HG03045 (cell line): ENCODE measurements around the gene HECTD1.
A peak's percentile ranks its signal among the peaks of the same experiment; 100 is the strongest.
"Not testable (repeated sequence)": the region's sequence is repeated elsewhere in the genome, so short reads cannot be mapped to it uniquely, and the experiment has no call there.

ENCODE experiments used
- ATAC-seq: cut with Tn5 transposase; IDR thresholded peaks from one replicate; pipeline ENCODE4 v1.9.1; 2021; ENCODE audit warnings: mild to moderate bottlenecking, moderate library complexity; ENCODE audit not compliant: unreplicated experiment

Gene HECTD1

DNA sequence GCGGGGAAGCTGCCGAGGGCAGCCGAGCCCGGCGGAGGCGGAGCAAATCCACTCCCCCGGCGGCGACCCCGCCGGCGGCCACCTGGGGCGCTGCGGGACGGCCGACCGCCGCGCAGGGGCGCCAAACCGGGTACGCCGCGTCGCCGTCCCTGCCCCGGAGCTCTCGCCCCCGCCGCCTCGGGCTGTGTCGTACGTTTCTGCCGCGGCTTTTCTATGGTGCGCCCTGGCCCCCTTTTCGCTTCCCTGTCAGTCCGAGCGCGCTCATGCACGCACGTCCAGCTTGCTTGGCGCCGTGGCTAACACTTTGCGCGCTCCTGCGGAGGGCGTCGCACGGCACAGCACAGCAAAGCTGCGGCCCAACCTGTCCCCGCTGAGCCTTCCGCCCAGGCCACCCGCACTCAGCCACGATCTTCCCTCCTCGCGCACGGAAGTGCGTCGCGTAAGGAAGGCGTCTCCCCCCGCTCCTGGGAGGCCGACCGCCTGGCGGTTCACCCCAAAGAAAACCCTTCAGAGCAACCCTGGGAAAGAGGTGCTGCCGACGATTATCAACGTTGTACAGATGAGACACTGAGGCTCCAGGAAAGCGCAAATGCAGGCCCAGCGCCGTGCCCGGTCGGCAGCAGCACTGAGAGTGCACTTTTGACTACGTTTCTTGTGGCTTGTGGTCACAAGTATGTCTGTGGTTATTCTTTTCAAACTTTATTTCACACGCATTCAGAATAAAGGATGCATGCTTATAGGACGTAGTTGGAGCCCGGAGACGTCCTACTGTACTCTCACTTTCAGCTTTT lies at the start of gene HECTD1:
HECTD1 (minus strand) TSS at position 39 of the 791 bp plus-strand sequence. CDS start 1,857 bp downstream, outside the sequence.
- peak; percentile 78 for ATAC-seq

DNA sequence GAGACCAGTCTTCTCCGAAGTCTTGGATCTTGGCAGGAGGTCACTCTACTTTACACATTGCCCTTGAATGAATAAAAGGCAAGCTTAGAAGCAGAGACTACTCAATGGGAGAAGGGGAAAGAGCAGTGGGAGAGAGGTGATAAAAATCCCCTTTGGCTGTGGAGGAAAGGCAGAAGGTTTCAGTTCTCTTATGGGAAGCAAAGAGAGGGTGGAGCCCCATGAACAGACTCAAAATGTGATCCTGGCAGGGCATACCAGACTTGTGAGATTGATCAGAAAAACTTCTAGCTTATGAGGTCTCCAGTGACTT lies 49.6 kb upstream of the HECTD1 start:
- ATAC-seq: no peak

DNA sequence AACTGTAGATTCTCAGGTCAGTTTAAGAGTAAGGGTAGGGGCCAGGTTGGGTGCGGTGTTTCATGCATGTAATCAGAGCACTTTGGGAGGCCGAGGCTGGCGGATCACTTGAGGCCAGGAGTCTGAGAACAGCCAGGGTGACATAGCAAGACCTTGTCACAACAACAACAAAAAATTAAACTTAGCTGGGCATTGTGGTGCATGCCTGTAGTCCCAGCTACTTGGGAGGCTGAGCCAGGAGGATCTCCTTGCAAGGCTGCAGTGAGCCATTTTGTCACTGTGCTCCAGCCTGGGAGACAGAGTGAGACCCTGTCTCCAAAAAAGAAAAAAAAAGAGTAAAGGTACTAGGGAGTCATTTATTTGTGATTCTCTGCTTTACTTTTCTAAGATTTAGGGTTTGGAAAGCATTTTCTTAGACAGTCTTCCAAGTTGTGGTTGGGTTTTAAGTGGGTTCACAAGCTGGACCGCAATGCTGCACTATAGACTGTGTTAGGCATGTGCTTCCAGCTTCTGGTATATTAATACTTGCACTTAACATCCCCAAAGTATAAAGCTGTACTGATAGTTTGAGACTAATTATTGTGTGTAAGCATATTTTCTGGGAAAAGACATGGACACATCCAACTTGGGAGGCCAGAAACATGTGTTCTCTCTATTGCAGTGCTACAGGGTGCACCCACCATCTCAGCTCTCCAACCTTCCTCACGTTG lies 49.1 kb upstream of the HECTD1 start:
- ATAC-seq: no peak

DNA sequence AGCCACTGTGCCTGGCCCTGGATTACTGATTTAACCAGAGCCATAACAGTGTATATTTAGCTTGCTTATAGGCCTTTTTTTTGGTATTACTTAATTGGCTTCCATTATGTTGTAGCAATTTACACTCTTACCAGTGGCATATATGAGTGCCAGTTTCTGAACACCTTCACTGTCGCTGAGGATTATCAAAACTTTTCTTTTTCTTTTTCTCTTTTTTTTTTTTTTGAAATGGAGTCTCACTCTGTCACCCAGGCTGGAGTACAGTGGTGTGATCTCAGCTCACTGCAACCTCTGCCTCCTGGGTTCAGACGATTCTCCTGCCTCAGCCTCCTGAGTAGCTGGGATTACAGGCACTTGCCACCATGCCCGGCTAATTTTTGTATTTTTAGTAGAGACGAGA lies 48.3 kb upstream of the HECTD1 start:
- ATAC-seq: not testable (repeated sequence)

DNA sequence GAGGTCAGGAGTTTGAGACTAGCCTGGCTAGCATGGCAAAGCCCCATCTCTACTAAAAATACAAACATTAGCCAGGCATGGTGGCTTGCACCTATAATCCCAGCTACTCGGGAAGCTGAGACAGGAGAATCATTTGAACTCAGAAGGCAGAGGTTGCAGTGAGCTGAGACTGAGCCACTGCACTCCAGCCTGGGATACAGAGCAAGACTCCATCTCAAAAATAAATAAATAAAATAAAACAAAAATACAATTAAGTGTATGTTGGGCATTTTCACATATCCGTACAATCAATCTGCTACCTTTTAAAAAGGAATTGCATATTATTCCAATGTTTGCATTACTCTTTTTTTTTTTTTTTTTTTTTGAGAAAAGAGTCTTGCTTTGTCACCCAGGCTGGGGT lies 47.7 kb upstream of the HECTD1 start:
- no peak for ATAC-seq

DNA sequence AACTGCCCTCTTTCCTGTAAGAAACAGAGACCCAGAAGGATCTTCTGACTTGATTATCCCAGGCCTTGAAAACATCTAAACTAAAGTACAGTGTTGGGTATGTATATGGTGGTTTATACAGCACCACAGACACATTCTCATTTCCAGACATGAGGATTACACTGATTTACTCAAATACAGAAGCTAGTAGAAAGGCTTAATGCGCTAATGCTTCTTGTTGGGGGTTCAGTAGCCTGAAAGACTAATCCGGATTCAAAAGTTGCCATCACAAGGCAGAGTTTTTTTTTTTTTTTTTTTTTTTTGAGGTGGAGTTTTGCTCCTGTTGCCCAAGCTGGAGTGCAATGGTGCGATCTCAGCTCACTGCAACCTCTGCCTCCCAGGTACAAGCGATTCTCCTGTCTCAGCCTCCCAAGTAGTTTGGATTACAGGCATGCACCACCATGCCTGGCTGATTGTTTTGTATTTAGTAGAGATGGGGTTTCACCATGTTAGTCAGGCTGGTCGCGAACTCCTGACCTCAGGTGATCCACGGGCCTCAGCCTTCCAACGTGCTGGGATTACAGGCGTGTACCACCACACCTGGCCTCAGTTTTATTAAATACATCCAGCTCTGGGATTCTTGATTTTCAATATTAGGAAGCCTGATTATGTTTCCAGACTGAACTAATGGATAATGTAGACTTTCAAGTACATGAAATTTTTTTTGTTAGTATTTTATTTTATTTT lies 46.3 kb upstream of the HECTD1 start:
- no peak for ATAC-seq

DNA sequence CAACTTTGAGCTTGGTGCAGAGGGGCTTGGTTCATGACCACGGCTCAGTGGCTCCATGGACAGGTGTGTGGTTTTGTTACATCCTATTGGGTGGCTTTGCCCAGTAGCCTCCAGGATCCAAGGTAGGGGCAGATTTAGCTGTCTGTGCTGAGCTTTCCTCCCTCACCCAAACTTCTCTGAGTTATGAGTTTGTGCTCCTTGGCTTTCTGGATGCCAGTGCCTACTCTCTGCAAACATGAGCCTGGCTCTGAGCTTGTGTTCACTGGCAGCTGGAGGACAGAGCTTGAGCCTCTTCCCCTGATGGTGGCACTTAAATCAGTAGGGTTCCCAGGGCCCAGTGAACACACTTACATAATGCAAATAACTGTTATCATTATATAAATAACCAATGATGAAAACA lies 45.3 kb upstream of the HECTD1 start:
- ATAC-seq: no peak

DNA sequence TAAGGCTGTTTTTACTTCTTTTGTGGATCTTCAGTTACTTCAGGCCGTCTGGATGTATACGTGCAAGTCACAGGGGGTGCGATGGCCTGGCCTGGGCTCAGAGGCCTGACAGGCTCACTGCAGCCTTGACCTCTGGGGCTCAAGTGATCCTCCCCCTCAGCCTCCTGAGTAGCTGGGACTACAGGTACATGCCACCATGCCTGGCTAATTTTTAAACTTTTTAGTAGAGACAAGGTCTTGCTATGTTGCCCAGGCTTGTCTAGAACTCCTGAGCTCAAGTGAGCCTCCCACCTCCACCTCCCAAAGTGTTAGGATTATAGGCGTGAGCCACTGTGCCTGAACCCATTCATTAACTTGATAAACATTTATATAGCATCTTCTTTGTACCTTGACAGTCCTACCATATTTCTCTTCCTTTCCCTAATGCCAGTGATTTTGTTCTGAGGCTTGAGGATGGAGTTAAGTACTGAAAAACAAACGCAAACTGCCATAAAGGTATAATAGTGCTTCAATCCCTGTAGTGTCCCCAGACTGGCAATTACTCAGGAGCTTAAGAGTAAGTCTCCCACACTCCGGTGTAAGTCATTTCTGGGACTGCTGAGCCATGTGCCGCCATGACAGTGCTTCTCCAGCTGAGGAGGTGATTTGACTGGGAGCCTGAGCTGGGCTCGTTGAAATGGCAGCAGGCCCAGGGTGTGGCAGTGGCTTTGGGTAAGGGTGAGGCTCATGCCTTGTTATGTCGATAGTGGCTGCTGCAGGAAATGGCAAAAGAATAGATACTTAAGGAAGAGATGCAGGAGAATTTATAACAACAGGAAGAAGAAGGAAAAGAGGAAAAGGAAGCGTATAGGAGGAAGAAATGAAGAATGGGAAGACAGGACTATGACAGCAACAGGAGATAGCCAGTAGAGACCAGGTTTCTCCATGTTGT lies 43.7 kb upstream of the HECTD1 start:
- ATAC-seq: no peak

DNA sequence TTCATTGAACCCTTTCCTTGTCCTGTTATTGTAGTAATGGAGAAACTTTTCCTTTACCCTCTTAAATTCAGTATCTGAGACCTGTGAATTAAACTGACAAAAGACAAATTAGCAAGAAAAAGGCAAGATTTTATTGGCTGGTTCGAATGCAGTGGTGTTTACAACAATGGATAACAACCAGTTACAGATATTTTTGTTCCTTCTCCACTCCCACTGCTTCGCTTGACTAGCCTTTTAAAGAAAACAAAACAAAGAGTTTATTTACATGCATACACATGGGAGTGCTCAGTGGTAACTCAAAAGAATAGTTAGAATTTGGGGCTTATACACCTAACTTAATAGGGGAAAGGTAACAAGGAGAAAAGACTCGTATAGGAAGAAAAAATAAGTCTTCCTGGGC lies 37.0 kb upstream of the HECTD1 start:
- ATAC-seq: no peak

DNA sequence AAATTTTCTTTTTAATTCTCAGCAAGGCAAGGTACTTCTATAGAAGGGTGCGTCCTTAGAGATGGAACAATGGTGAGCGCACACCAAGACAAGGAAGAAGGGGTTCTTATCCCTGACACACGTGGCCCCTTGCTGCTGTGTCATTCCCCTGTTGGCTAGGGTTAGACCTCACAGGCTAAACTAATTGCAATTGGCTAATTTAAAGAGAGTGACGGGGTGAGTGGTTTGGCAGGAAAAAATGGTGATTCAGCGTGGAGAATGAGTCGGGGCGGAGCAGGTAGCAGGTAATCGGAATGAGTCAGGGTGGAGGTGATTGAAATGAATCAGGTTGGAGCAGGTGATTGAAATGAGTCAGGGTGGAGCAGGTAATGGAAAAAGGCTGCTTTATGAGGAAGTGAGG lies 36.3 kb upstream of the HECTD1 start:
- no peak for ATAC-seq

DNA sequence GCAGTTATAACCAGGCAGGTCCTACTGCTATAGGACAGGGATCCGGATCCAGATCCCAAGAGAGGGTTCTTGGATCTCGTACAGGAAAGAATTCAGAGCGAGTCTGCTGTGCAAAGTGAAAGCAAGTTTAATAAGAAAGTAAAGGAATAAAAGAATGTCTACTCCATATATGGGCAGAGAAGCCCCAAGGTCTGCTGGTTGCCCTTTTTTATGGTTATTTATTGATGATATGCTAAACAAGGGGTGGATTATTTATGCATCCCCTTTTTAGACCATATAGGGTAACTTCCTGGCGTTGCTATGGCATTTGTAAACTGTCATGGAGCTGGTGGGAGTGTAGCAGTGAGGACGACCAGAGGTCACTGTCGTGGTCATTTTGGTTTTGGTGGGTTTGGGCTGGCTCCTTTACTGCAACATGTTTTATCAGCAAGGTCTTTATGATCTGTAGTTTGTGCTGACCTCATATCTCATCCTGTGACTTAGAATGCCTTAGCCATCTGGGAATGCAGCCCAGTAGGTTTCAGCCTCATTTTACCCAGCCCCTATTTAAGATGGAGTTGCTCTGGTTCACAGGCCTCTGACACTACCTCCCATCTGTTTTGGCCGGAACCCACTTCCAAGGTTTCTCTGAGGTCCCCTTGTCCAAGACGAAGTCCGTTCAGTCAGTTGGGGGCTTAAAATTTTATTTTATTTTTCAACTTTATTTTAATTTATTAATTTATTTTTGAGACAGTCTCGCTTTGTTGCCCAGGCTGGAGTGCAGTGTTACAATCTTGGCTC lies 34.8 kb upstream of the HECTD1 start:
- not testable (repeated sequence) for ATAC-seq

DNA sequence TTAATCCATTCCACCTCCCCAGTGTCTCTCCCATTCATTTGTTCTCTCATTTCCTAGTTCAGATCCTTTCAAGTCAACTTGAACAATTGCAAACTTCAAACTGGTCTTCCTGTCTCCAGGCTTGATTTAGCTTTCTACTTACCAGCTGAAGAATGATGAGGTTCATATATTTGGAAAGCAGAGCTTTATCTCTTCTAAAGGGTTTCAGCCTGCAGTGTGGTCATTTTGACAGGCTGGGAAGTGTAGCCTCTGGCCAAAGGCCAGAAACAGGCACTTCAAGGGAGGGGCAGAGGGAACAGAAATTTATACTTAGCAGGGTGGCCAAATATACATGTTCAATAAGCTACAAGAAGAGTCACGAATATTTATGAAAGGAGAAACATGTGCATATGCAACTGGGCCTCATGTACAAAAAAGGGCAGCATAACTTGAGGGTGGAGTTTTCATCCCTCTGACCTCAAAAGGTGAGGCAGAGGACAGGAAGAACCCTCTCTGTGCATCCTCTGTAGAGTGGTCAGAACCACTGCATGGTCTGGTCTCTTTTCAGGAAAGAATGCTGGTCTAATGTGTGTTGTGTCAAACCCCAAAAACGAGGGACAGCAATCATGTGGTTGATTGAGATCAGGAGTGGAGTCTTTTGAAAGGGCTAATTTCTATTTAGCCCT lies 34.0 kb upstream of the HECTD1 start:
- no peak for ATAC-seq

DNA sequence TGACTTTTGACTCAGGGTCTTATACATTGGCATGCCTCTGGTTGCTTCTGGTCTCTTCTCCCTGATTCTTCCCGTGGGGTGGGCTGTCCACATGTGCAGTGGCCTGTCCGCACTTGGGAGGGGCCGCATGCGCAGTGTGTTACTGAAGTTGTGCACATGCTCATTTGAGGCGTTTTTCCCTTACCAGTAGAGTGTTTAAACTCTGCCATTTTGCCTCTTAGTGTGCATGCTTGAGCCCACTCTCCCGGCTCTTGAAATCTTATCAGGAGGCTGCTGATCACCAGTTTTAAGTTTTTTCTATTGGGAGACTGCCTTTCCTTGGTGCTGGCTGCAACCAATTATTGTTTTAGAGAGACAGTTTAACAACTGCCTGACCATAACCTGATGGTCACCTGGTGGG lies 32.1 kb upstream of the HECTD1 start:
- no peak for ATAC-seq

DNA sequence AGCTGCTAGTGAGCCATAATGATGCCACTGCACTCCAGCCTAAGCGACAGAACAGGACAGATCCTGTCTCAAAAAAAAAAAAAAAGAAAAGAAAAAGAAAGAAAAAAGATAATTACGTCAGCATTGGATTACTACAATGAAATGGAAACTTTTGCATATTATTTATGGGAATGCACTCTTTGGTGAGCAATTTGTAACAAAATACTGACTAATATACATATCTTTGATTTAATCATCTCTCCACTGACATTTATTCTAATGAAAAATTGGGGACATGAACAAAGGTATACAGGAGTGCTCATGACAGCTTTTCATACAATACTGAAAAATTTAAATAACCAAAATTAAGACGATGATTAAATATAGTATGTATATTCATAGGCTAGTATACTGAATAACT lies 27.9 kb upstream of the HECTD1 start:
- ATAC-seq: no peak

DNA sequence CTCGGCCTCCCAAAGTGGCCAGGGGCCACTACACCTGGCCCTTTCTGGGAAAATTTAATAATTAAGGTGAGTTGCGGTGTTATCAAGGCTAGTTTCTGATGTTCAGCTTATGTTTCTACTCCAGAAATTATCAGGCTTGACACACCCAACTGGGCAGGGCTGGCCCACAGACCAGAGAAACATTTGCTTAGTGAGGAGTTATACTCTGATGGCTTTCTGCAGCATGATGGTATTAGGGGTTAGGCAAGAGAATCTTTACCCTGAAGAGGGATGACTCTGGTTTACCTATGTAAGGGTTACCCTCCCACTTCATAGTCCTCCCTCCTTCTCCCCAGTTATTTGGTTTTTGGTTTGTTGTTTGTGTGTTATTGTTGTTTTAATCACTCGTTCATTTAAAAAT lies 24.5 kb upstream of the HECTD1 start:
- ATAC-seq: no peak

DNA sequence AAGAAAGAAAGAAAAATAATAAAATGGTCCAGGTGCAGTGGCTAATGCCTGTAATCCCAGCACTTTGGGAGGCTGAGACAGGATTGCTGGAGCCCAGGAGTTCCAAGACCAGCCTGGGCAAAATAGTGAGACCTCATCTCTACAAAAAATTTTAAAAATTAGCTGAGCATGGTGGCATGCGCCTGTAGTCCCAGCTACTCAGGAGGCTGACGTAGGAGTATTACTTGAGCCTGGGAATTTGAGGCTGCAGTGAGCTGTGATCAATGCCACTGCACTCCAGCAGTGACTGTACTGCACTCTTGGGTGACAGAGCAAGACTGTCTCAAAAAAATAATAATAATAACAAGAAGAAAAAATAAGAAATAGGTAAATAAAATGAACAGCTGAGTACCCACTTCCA lies 23.7 kb upstream of the HECTD1 start:
- not testable (repeated sequence) for ATAC-seq

DNA sequence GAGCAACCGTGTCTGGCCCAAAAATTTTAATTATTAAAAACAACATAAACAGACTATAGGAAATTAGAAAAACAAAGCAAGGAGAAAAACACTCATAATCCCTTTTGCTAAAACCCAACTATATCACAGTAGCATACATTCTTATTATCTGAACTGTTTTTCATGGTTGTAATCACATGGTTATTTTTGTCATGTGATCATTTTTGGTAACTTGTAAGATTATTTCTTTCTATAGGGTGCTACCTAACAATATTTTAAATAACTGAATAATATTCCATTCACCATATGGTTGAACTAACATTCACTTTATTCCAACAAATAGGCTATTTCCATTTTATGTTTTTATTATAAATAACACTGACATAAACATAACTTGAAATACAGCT lies 23.0 kb upstream of the HECTD1 start:
- ATAC-seq: no peak

DNA sequence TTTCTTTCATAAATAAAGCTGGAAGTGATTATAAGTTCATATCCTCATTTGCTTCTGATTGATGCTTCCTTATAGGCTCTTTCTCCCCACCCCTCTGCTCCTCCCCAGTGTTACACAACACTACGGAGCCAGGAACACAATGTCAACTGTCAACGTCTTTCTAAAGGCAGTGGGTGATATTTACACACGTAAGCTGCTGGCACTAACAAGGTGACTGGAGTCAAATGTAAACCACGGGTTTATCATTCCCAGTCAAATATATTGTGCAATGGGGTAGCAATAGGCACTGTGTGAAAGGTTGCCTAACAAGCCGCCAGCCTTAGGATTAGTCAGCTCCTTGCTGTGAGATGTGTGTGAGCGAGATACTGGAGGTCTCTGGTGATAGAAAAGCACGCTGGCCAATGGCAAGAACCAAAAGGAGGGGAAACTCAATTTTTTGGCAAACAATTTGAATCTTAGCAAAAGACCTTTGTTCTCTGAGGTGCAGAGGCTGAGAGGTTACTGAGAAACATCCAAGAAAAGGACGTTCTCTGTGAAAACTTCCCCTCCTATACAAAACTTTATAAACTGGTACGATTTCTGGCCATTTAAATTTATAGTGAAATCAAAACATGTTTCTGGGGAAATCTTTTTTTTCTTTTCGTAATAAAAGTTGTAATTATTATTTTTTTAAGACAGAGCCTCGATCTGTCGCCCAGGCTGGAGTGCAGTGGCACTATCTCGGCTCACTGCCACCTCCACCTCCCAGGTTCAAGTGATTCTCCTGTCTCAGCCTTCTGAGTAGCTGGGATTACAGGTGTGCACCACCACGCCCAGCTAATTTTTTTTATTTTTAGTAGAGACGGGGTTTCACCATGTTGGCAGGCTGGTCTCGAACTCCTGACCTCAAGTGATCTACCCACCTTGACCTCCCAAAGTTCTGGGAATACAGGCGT lies 22.3 kb upstream of the HECTD1 start:
- ATAC-seq: no peak

DNA sequence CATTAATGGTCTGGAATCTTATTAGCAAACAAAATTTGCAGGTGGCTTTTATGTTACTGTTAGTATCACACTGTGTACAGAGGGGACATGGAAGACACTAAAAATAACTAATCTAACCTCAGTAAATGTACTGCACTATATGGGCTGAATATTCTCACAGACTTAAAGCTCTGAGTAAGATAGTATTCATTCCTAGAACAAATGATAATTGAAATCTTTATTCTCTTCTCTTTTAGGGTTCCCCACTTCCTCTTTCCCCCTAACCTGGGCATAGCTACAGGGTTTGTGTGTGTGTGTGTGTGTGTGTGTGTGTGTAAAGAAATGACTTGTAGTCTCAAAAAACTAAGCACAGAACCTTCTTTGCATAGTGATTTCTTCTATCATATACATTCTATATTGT lies 21.4 kb upstream of the HECTD1 start:
- no peak for ATAC-seq
